C4-2B (cell line): ENCODE data around the gene C1R.

ENCODE experiments used
- ZFX ChIP-seq: fragments of 450-650 bp; IDR thresholded peaks from 2 replicates; pipeline ENCODE4 v1.6.1; 2017
- TF ChIP-seq, protein P1 (sequence below): fragments of 450-650 bp; conservative IDR thresholded peaks from 2 replicates; pipeline ENCODE4 v1.5.1; 2017; ENCODE audit warnings: mild to moderate bottlenecking

DNA sequence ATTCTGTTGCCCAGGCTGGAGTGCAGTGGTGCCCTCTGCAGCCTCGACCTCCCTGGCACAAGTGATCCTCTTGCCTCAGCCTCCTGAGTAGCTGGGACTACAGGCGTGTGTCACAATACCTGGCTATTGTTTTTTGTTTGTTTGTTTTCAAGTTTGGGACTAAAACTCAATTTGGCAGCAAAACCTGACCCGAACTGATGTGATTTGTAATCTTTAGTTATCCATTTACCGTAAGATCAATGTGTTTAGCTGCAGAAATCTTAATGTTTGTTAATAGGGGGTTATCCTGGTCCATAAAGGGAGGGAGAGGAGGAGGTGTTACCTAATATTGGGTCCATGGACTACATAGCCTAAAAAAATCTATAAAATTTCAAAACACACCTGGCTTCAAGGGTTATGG, 32.5 kb downstream of the C1R start:
- TF ChIP-seq, protein P1, sequence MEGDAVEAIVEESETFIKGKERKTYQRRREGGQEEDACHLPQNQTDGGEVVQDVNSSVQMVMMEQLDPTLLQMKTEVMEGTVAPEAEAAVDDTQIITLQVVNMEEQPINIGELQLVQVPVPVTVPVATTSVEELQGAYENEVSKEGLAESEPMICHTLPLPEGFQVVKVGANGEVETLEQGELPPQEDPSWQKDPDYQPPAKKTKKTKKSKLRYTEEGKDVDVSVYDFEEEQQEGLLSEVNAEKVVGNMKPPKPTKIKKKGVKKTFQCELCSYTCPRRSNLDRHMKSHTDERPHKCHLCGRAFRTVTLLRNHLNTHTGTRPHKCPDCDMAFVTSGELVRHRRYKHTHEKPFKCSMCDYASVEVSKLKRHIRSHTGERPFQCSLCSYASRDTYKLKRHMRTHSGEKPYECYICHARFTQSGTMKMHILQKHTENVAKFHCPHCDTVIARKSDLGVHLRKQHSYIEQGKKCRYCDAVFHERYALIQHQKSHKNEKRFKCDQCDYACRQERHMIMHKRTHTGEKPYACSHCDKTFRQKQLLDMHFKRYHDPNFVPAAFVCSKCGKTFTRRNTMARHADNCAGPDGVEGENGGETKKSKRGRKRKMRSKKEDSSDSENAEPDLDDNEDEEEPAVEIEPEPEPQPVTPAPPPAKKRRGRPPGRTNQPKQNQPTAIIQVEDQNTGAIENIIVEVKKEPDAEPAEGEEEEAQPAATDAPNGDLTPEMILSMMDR = no peak
- no peak for TF ChIP-seq ZFX
